ENCODE data around the gene OLA1. TPM values are rescaled to one million over a fixed set of nuclear protein-coding genes. Genes with fewer than 3 reads are reported as not detected.

Gene OLA1
- total RNA-seq, 4 donors from 2014 or later = 8.5 to 68.2 (median 43.2) TPM

DNA sequence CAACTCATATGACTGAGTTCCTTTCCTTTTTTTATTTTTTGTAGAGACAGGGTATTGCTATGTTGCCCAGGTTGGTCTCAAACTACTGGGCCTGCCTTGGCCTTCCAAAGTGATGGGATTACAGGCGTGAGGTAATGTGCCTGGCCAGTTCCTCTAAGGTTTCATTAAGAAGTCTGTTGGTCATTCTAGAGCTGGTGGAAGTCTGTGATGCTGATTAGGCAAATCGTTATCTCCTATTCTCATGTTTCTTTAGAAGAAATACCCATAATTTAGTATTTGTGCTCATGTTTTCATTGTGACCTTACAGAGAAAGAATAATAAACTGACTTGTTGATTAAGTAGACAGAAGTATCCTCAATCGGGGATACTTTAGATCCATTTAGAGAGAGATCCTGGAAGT, 177.0 kb downstream of the OLA1 start:
- Histone ChIP-seq H3K4me1 (no peaks in the 10 kb centered on the region), H3K36me3 (no peaks in the 10 kb centered on the region), H3K4me3 (no peak overlapping the region), H3K27me3 (no peaks in the 10 kb centered on the region), H3K9me3 (no peaks in the 10 kb centered on the region), H3K27ac (no peak overlapping the region)
- TF ChIP-seq, protein P1, sequence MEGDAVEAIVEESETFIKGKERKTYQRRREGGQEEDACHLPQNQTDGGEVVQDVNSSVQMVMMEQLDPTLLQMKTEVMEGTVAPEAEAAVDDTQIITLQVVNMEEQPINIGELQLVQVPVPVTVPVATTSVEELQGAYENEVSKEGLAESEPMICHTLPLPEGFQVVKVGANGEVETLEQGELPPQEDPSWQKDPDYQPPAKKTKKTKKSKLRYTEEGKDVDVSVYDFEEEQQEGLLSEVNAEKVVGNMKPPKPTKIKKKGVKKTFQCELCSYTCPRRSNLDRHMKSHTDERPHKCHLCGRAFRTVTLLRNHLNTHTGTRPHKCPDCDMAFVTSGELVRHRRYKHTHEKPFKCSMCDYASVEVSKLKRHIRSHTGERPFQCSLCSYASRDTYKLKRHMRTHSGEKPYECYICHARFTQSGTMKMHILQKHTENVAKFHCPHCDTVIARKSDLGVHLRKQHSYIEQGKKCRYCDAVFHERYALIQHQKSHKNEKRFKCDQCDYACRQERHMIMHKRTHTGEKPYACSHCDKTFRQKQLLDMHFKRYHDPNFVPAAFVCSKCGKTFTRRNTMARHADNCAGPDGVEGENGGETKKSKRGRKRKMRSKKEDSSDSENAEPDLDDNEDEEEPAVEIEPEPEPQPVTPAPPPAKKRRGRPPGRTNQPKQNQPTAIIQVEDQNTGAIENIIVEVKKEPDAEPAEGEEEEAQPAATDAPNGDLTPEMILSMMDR (IDR thresholded peaks at IDR 0.05) = no peak
- TF ChIP-seq POLR2A (IDR thresholded peaks at IDR 0.05) = no peak
- intact Hi-C loops (cut with DNase I; ENCODE audit: low total_unique reads) = no loop called here
- no peak for DNase-seq

DNA sequence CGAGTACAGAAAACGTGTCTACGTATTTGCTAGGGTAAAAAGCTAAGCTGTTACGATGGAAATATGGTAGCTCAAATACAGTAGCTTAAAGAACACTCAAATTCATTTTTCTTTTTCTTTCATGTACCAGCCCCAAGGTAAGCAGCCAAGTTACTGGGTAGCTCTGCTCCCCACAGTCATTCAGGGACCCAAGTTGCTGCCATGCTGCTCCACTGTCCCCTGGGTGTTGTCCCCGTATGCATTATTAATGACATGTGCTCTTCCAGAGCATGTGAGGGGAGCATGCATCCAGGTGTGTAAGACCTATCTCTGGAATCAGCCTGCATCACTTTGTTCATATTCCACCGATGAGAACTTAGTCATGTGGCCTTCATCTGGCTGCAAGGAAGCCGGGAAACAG, 178.1 kb downstream of the OLA1 start:
- intact Hi-C loops (cut with DNase I; ENCODE audit: low total_unique reads) = no loop called here
- no peak for DNase-seq
- Histone ChIP-seq H3K36me3 (no peaks in the 10 kb centered on the region), H3K4me3 (no peak overlapping the region), H3K27me3 (no peaks in the 10 kb centered on the region), H3K27ac (no peak overlapping the region), H3K9me3 (no peaks in the 10 kb centered on the region), H3K4me1 (no peaks in the 10 kb centered on the region)
- TF ChIP-seq, protein P1 (IDR thresholded peaks at IDR 0.05) = no peak
- TF ChIP-seq POLR2A (IDR thresholded peaks at IDR 0.05) = no peak

DNA sequence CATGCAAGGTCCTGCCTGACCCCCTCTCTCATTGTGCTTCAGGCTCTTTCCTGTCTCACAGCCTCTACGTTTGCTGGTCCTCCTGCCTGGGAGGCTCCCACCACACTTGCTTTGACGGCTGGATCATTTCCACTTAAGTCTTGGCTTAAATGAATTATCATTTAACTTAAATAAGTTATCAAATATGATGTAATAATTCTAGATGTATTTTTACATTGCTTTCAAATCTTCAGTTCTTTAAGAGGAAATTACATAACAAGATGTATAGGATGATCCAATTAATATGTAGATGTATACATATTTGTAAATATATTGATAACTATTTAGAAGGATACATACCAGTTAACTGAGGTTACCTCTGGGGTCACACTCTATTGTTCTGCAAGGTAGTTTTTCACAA, 180.5 kb downstream of the OLA1 start:
- Histone ChIP-seq H3K27me3 (no peaks in the 10 kb centered on the region), H3K4me1 (no peaks in the 10 kb centered on the region), H3K9me3 (no peaks in the 10 kb centered on the region), H3K36me3 (no peaks in the 10 kb centered on the region), H3K4me3 (no peak overlapping the region), H3K27ac (no peak overlapping the region)
- TF ChIP-seq, protein P1 (IDR thresholded peaks at IDR 0.05) = no peak
- TF ChIP-seq POLR2A (IDR thresholded peaks at IDR 0.05) = no peak
- no peak for DNase-seq
- intact Hi-C loops (cut with DNase I; ENCODE audit: low total_unique reads) = no loop called here

DNA sequence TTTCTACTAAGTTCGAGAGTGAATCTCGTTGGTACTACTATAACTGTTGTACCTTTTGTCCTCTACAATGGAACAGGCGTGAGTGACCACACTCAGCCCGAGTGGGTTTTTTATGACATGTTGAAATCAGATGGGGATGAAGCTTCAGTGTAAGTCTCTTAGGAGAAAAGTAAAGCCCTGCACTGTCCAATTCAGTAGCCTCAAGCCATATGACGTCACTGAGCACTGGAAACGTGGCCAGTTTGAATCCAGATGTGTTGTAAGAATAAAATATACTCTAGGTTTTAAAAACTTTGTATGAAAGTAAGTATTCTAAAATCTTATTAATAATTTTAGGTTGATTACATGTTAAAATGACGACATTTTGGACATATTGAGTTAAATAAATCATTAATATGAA, 181.5 kb downstream of the OLA1 start:
- no peak overlapping the region for H3K4me3 ChIP-seq
- H3K36me3 ChIP-seq = no peaks in the 10 kb centered on the region
- H3K27me3 ChIP-seq = no peaks in the 10 kb centered on the region
- no peaks in the 10 kb centered on the region for H3K4me1 ChIP-seq
- no peak for DNase-seq
- TF ChIP-seq, protein P1 (IDR thresholded peaks at IDR 0.05) = no peak
- TF ChIP-seq POLR2A (IDR thresholded peaks at IDR 0.05) = no peak
- H3K27ac ChIP-seq = no peak overlapping the region
- no peaks in the 10 kb centered on the region for H3K9me3 ChIP-seq
- intact Hi-C loops (cut with DNase I; ENCODE audit: low total_unique reads) = no loop called here

DNA sequence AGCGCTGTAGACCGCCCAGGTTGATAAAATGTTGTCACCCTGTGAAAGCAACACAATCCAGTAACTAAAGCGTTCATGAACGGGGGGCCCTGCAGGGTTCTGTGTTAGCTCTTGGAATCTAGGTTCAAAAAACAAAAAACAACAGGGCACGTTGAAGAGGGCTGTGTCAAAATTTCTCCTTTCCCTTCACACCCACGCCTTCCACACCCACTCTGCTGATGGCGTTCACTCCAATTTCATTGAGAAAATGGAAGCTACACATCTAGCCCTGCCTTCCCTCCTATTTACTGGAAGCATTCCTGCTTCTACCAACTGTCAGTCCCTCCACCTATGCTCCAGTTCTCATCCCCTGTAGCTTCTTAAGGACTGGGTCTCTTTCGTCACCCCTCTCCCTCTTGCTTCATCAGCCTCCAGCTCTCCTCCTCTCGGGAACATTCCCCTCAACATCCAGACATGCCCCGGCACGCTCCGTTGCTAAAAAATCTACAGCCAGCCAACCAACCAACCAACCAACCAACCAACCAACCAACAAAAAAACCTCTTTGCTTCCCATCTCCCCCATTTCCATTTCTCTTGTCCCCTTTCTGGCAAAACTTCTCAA, 184.7 kb downstream of the OLA1 start:
- Histone ChIP-seq H3K4me3 (no peak overlapping the region), H3K4me1 (no peaks in the 10 kb centered on the region), H3K27ac (no peak overlapping the region), H3K27me3 (no peaks in the 10 kb centered on the region), H3K36me3 (no peaks in the 10 kb centered on the region), H3K9me3 (no peaks in the 10 kb centered on the region)
- DNase-seq = no peak
- TF ChIP-seq, protein P1 (IDR thresholded peaks at IDR 0.05) = no peak
- no peak for TF ChIP-seq POLR2A (IDR thresholded peaks at IDR 0.05)
- intact Hi-C loops (cut with DNase I; ENCODE audit: low total_unique reads) = no loop called here

All from uterus (tissue), 4 donors.